Fibroblast of upper back skin (primary cell): ENCODE data around the gene CDK4.

Source experiments
- DNase-seq: peaks from one replicate; pipeline ENCODE4 v3.0.0-alpha.2; 2013

The CDK4 gene

DNA sequence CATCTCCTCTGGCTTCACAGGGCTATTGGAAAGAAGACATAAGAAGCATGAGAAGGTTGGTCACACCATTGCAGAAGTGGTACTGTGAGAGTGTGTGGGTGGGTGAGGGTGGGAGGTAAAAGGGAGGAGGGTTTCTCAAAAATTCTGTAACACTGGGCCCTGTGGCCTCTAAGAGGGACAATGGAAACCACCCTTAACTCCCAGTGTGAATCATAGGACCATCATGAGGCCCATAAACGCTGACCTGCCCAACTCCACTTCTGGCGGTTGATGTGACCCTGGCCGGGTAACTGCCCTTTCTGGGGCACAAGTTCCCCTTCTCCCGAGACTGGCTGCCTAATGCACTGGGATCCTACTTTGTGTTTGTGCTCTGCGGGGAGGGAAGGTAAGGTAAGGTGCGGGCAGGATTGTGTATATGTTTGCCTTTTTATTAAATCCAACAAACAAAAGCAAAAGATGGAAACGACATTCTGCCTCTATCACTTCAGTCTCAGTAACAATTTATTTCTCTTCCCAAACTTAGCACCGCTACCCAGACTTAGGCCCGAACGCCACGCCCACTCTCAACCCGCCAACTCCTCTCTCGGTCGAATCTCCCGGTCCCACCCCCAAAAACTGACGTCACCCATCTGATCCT, 19.2 kb upstream of the CDK4 start:
- DNase-seq: peak; percentile 92

DNA sequence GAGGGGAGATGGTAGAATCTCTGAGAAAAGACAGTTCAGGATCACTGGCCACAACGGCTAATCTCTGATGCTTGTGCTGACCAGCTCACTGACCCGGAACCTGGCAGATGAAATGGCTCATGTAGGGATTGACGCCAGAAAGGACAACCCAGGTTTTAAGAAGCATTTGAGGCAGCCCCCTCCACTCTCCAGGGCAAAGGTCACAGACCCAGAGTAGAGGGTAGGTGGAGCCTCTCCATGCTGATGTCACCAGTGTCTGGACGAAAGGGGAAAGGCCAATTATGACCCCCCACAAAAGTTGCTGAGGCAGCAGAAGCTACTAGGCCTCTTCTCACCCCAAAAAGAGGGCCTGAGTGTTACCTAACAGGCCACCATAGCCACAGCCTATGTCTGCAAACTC, 18.6 kb upstream of the CDK4 start:
- no peak for DNase-seq

GRCh38 chr12:57769594-57769993, 17.5 kb upstream of the CDK4 start:
- no peak for DNase-seq

DNA sequence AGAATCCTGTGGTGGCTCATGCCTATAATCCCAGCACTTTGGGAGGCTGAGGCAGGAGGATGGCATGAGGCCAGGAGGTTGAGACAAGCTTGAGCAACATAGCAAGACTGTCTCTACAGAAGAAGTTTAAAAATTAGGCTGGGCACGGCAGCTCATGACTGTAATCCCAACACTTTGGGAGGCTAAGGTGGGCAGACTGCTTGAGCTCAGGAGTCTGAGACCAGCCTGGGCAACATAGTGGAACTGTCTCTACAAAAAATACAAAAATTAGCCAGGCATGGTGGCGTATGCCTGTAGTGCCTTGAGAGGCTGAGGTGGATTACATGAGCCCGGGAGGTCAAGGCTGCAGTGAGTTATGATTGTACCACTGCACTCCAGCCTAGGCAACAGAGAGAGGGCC, 15.8 kb upstream of the CDK4 start:
- DNase-seq: no peak

DNA sequence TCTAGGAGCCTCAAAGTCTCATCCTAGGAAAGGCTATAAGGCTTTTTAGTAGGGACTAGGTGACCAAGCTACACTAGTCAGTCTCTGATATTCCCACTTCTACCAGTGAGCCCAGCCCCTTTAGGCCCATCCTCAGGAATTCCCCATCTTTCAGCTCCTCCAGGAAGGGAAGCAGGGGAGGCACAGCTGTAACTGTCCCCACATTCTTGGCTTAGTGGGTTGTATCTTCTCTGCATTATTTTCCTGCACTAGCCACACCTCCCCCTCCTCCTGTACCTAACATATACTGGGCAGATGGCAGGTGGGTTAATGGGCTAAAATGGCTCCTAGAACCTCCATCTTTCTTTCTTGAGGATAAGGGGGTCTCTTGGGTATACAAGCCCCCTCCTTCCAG, 15.2 kb upstream of the CDK4 start:
- no peak for DNase-seq

DNA sequence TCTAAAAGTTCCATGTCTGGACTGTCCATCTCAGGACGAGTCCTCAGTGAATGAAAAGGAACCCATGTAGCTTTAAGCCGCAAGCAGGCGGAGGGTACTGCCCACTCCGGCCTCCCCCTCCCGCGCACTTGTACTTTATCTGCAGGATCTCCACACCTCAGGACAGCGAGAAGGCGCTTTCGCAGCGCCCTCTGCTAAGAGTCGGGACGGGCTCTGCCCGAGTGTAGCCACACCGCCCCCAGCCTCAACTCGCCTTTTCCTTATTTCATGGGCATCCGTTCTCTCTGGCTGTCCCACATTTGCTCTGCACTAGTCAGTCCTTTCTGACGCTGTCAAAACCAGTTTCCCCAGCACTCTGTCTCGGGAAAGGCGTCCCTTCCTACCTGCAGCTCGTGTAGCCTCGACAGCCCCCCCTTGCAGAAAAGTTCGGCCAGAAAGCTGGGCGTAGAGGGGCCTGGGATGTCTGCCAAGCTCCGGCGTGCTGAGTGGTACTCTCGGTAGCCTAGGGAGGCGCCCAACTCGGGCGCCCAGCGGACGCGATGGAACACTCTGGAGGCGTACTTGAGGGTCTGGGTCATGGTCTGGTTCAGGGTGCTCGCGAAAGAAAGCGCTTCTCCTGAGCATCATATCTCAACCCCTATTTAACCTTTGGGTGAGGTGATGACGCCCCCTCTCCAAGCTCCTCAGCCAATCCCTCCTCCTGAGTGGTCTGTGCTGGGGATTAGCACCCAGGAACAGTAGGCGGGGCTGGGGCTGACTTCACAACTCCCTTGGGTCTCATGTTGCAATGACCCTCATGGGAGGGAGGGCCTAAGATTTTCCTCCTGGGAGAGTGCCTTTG, 14.6 kb upstream of the CDK4 start, which contains the start of gene CYP27B1:
TSS of gene CYP27B1 (minus strand) at position 615 of the 841 bp plus-strand sequence. CDS start at position 578, 37 bp downstream.
- no peak for DNase-seq

- DNase-seq: no peak
Measured at GRCh38 chr12:57765698-57766463, 13.8 kb upstream of the CDK4 start.

- peak; percentile 17 for DNase-seq
Measured at GRCh38 chr12:57765003-57765697, 13.0 kb upstream of the CDK4 start.

DNA sequence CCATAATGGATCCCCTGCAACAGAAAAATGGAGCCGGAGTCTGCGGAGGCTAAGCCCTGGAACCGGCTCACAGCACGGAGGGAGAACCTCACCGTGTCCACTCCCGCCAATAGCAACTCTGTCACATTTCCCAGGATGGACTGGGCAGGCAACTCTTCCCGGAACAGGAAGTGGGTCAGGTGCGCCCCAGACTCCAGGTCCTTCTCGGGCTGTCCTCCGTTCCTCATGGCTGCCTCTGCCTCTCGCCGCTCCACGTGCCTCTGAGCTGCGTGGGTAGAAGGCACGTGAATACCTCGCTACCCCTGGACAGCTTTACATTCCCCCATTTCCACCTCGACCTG, 12.5 kb upstream of the CDK4 start:
- no peak for DNase-seq

DNA sequence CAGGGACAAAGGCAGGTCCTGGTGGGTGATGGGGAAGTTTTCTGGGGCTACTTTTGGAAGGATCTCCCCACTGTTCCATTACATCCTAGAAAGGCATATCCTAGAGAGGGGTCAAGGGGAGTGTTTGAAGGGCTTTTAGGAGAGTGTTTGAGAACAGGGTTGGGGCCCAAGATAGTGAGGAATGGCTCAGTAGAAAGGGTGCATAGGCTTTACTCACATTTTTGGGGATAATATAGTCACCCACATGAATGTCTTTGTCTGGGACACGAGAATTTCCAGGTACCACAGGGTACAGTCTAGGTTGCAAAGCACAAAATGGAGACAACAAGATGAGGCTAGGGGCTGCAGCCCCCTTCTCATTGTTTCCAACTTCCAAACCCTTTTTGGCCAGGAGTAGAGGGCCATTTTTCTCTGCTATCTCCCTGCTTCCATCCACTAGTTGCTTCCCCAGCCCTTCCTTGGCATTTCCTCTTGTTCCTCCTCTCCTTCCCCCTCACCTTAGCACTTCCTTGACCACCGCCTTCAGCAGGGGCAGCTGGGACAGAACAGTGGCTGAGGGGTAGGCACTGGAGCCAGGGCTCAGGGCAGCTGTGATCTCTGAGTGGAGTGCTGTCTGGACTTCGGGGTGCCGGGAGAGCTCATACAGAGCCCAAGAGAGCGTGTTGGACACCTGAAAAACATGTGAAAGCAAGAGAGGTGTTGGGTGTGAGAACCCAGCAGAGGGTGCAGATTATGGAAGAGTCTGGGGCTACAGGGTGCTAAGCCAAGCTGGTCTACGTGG, 12.0 kb upstream of the CDK4 start:
- DNase-seq: no peak

DNA sequence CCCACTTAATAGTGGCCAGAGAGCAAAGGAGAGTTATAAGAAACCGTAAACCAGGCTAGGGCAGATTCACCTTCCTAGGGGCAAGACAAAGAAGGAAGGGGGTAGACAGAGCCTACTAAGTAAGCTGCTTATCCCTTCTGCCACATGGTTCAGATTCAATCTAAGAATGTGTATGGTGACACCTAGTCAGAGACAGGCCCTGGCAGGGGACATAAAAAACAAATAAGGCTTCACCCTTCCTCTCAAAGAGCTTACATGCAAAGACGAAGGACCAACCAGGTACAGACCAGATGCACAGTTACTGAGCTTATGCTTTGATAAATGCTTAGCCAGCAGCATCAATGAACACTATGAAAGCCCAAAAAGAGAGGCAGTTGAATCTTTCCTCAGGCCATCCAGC, 10.4 kb upstream of the CDK4 start:
- DNase-seq: no peak

DNA sequence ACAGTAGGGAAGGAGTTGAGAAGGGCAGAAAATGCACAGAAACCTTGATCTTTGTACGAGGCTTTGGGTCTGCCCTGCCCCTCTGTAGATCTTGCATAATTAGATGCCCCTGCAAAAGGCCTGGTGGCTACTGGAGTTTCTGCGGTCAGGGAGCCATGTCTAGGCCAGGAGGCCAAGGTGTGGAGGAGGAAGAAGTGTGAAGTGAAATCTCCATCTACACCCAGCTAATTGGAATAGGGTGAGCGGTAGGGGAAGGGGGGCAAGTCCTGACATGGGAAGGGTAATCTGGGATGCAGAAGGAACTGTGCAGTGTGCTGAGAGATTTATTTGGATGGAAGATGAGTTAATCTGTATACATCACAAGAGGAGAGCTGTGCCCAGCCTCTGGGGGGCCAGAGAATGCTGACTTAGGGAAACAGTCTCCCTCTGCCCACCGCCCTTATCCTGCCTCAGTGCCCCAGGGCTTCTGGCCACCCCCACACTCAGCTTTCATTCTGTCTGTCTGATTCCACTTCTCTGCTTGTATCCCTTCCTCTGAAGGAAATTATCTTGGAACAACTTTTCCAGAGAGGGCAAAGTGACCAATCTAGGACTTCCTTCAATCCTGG, 9.4 kb upstream of the CDK4 start:
- no peak for DNase-seq

DNA sequence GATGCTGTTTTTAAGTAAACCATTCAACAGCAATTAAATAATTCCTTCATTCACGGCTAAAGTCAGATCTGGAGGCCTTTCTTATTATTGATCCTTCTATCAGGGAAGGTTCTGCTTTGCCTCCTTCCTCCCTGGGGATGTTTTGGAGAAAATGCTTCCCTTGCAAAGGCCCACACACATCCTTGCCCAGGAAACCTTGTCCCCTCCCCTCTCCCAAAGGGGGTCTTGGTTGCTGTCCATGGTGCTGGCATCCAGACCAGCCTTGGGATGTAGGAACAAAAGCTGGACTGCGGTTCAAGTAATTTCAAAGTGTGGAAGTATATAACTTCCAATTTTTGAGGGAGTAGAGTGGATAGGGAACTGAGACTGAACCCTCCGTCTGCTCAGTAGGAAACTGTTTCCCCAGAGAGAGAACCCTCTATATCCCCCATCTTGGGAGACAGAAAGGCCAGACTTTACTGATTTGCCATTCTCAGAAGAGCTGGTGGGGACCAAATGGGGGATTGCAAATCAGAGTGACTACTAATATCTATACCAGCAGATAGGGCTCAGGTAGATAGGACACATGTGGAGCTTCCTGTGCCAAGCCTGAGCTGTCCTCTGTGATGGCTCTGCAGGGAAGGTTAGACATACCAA, 8.4 kb upstream of the CDK4 start:
- no peak for DNase-seq

GRCh38 chr12:57759360-57759980, 7.4 kb upstream of the CDK4 start:
- DNase-seq: no peak

GRCh38 chr12:57758552-57759359, 6.6 kb upstream of the CDK4 start:
- DNase-seq: no peak

GRCh38 chr12:57757771-57758170, 5.7 kb upstream of the CDK4 start:
- no peak for DNase-seq

DNA sequence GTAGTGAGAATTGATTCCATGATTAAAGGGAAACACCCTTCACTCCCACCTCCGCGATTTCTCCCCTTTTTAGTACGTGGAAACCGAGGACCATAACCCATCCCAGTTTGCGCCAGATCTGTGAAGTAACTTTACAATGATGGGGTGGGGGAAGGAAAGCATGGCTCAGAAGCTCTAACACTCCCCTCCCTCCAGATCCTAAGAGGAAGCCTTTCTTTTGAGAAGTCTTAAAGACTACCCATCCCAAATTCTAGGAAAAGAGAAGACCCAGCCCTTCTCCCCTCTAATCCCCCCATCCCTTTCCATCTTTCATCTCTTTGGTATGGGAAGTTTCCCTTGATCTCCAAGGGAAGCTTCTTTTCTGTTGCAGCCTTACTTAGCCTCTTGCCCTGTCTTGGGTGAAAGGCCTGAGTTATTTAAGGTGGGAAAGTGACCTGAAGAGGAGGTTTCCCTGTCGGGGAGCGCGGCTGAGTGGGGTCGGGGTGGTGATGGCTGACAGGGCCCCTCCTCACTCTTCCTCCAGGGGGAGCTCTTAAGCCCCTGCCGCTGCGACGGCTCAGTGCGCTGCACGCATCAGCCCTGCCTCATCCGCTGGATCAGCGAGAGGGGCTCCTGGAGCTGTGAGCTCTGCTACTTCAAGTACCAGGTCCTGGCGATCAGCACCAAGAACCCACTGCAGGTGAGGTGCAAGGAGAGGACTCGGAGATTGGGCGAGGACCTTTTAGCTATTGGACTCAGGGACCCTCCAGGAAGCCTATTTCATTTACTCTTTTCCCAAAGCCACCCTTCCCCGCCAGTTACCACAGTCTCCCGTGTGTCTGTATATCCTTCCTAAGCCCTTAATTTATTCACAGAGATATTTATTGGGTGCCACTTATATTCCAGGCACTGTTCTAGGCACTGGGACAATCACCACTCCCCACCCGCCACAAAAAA, 4.6 kb upstream of the CDK4 start:
- DNase-seq: peak; percentile 33

GRCh38 chr12:57755454-57756372, 3.6 kb upstream of the CDK4 start:
- DNase-seq: no peak
